ENCODE data around the gene DNAJC16.

DNA sequence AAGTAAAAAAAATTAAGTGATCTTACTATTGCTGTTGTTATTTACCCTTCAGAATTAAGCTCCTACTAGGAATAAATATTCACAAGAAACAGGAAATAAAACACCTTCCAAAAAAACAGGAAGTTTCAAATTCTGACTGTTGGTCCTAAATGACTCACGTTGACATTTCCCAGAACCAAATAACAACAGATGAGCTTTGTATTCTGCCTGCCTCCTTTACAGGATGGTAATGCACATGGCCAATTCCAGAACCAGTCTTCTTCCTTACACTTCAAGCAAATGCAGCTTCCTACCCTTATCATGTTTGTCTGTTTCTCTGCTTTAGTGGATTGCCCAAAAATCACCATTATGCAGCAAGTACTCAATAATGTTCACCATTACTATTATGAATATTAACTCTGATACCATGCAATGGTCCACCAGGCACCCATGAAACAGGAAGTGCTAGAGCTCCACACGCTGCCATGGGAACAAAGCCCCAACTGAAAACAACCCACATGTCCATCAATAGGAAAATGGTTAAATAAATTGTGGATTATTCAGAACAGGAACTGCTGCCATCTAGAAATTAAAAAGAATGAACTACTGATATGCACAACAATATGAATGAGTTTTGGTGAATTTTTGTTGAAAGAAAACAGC is 11.5 kb upstream of the DNAJC16 start:
- TF ChIP-seq POLR2A (IDR thresholded peaks at IDR 0.05) = no peak
- TF ChIP-seq, protein P1, sequence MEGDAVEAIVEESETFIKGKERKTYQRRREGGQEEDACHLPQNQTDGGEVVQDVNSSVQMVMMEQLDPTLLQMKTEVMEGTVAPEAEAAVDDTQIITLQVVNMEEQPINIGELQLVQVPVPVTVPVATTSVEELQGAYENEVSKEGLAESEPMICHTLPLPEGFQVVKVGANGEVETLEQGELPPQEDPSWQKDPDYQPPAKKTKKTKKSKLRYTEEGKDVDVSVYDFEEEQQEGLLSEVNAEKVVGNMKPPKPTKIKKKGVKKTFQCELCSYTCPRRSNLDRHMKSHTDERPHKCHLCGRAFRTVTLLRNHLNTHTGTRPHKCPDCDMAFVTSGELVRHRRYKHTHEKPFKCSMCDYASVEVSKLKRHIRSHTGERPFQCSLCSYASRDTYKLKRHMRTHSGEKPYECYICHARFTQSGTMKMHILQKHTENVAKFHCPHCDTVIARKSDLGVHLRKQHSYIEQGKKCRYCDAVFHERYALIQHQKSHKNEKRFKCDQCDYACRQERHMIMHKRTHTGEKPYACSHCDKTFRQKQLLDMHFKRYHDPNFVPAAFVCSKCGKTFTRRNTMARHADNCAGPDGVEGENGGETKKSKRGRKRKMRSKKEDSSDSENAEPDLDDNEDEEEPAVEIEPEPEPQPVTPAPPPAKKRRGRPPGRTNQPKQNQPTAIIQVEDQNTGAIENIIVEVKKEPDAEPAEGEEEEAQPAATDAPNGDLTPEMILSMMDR (IDR thresholded peaks at IDR 0.05) = no peak

All from Peyer's patch (tissue), 4 donors.